Endodermal cell (in vitro differentiated cells): ENCODE measurements around the gene C1orf105. TPM values are rescaled to one million over a fixed set of nuclear protein-coding genes. Genes with fewer than 3 reads are reported as not detected.

Experiments
- DNase-seq: peaks from one replicate; pipeline ENCODE4 v3.0.0-alpha.2; 2017
- H3K27ac ChIP-seq: 2 replicates; pipeline ENCODE4 v1.5.1; 2013; ENCODE audit warnings: mild to moderate bottlenecking, low read depth, low read length, moderate library complexity
- H3K27me3 ChIP-seq: 2 replicates; pipeline ENCODE4 v1.6.1; 2013; ENCODE audit warnings: mild to moderate bottlenecking, low read length, moderate library complexity; ENCODE audit not compliant: insufficient read depth, control insufficient read depth, poor library complexity, severe bottlenecking
- H3K36me3 ChIP-seq: 2 replicates; pipeline ENCODE4 v1.7.0; 2013; ENCODE audit warnings: mild to moderate bottlenecking, low read length, moderate library complexity; ENCODE audit not compliant: control insufficient read depth, insufficient read depth
- H3K4me1 ChIP-seq: one replicate; pipeline ENCODE4 v1.7.0; 2013; ENCODE audit warnings: low read length; ENCODE audit not compliant: control insufficient read depth, insufficient read depth
- H3K4me3 ChIP-seq: 2 replicates; pipeline ENCODE4 v1.5.1; 2013; ENCODE audit warnings: mild to moderate bottlenecking, low read length, moderate library complexity
- H3K9ac ChIP-seq: 2 replicates; pipeline ENCODE4 v1.6.1; 2013; ENCODE audit warnings: mild to moderate bottlenecking, low read length, moderate library complexity; ENCODE audit not compliant: poor library complexity, severe bottlenecking; ENCODE audit errors: extremely low read depth
- H3K9me3 ChIP-seq: 2 replicates; pipeline ENCODE4 v1.6.1; 2013; ENCODE audit warnings: mild to moderate bottlenecking, low read length, moderate library complexity; ENCODE audit not compliant: control insufficient read depth
- H3K27ac Mint-ChIP-seq: 2 replicates; pipeline ENCODE4 v1.8.0; 2020; ENCODE audit warnings: mixed read lengths
- H3K27me3 Mint-ChIP-seq: 2 replicates; pipeline ENCODE4 v1.8.0; 2021; ENCODE audit warnings: mild to moderate bottlenecking, mixed read lengths; ENCODE audit not compliant: insufficient read depth
- H3K36me3 Mint-ChIP-seq: 2 replicates; pipeline ENCODE4 v1.8.0; 2020; ENCODE audit warnings: low read depth, mixed read lengths
- H3K4me1 Mint-ChIP-seq: 2 replicates; pipeline ENCODE4 v1.8.0; 2020; ENCODE audit warnings: mixed read lengths
- H3K4me3 Mint-ChIP-seq: 2 replicates; pipeline ENCODE4 v1.8.0; 2020; ENCODE audit warnings: mild to moderate bottlenecking, moderate library complexity, mixed read lengths
- H3K9me3 Mint-ChIP-seq: 2 replicates; pipeline ENCODE4 v1.8.0; 2020; ENCODE audit warnings: mild to moderate bottlenecking, mixed read lengths
- WGBS, 2 experiments: methylation state at CpG; one replicate each; pipeline versions ENCODE4 v1.1.5 to v1.1.7; 2013; ENCODE audit warnings: missing lambda C conversion rate in 2 of 2, mixed read lengths in 1 of 2; ENCODE audit not compliant: insufficient coverage in 1 of 2, insufficient read length in 1 of 2; 5-methylcytosine and 5-hydroxymethylcytosine counted together
- total RNA-seq, 2 donors: library from RNA; stranded (reverse); fragmentation: NEBNext Ultra II Directional in 1 of 2; extraction: Animal tissue kit (Norgen Biotek cat#: 25700) in 1 of 2; gene quantifications; 2 replicates in 1 of 2; 3 replicates in 1 of 2; pipeline ENCODE4 v1.2.1, GENCODE V29; 2021
- TF ChIP-seq, protein P1 (sequence below): fragments of 200-600 bp; sonication (generic); conservative IDR thresholded peaks from 2 replicates; pipeline ENCODE4 v1.5.0; 2021; ENCODE audit warnings: antibody characterized with exemption, mild to moderate bottlenecking

Gene C1orf105
- total RNA-seq, 2 donors from 2014 or later, result not detected

DNA sequence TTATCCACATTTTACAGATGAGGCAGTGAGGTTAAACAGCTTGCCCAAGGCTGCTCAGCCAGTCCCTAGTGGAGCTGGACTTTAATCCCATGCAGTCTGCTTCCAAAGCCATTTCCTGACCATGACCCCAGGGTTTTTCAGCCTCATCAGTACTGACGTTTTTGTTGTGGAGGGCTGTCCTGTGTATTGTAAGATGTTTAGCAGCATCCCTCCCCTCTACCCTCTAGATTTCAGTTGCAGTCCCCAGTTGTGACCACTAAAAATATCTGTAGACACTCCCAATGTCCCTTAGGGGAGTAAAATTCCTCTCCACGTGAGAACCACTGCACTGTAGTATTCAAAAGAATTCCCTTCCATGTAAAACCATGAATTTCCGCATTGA, 30.2 kb upstream of the C1orf105 start:
- peaks cover 1% of the 10 kb centered on the region for H3K36me3 Mint-ChIP-seq
- peaks cover 39% of the 10 kb centered on the region for H3K4me1 Mint-ChIP-seq
- Histone ChIP-seq H3K4me1 (no peaks in the 10 kb centered on the region), H3K4me3 (no peak overlapping the region), H3K27me3 (no peaks in the 10 kb centered on the region), H3K9ac (no peak overlapping the region), H3K36me3 (no peaks in the 10 kb centered on the region), H3K27ac (no peak overlapping the region), H3K9me3 (no peaks in the 10 kb centered on the region)
- no peak overlapping the region for H3K27ac Mint-ChIP-seq
- WGBS, 2 experiments, result 59 to 71% methylated on average over 1 to 3 of the region's 3 CpGs
- no peaks in the 10 kb centered on the region for H3K9me3 Mint-ChIP-seq
- DNase-seq, result no peak
- H3K4me3 Mint-ChIP-seq, result no peak overlapping the region
- H3K27me3 Mint-ChIP-seq, result no peaks in the 10 kb centered on the region
- TF ChIP-seq, protein P1, sequence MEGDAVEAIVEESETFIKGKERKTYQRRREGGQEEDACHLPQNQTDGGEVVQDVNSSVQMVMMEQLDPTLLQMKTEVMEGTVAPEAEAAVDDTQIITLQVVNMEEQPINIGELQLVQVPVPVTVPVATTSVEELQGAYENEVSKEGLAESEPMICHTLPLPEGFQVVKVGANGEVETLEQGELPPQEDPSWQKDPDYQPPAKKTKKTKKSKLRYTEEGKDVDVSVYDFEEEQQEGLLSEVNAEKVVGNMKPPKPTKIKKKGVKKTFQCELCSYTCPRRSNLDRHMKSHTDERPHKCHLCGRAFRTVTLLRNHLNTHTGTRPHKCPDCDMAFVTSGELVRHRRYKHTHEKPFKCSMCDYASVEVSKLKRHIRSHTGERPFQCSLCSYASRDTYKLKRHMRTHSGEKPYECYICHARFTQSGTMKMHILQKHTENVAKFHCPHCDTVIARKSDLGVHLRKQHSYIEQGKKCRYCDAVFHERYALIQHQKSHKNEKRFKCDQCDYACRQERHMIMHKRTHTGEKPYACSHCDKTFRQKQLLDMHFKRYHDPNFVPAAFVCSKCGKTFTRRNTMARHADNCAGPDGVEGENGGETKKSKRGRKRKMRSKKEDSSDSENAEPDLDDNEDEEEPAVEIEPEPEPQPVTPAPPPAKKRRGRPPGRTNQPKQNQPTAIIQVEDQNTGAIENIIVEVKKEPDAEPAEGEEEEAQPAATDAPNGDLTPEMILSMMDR, result no peak

- WGBS, 2 experiments, result 74 to 78% methylated on average over 9 of the region's 9 CpGs
- no peaks in the 10 kb centered on the region for H3K4me1 ChIP-seq
- no peak overlapping the region for H3K4me3 ChIP-seq
- Mint-ChIP-seq H3K4me1 (peaks cover 39% of the 10 kb centered on the region), H3K27me3 (no peaks in the 10 kb centered on the region), H3K27ac (no peak overlapping the region), H3K9me3 (no peaks in the 10 kb centered on the region), H3K4me3 (no peak overlapping the region), H3K36me3 (peaks cover 1% of the 10 kb centered on the region)
- no peaks in the 10 kb centered on the region for H3K9me3 ChIP-seq
- no peaks in the 10 kb centered on the region for H3K36me3 ChIP-seq
- no peak overlapping the region for H3K9ac ChIP-seq
- DNase-seq, result peak; percentile 64
- no peak overlapping the region for H3K27ac ChIP-seq
- no peaks in the 10 kb centered on the region for H3K27me3 ChIP-seq
- TF ChIP-seq, protein P1, result peak; percentile 35
These were observed 29.6 kb upstream of the C1orf105 start for GRCh38 chr1:172390683-172391551.

- H3K36me3 Mint-ChIP-seq, result peaks cover 1% of the 10 kb centered on the region
- no peaks in the 10 kb centered on the region for H3K9me3 ChIP-seq
- H3K27ac Mint-ChIP-seq, result no peak overlapping the region
- H3K4me3 Mint-ChIP-seq, result no peak overlapping the region
- no peaks in the 10 kb centered on the region for H3K36me3 ChIP-seq
- no peak overlapping the region for H3K9ac ChIP-seq
- H3K4me3 ChIP-seq, result no peak overlapping the region
- no peaks in the 10 kb centered on the region for H3K4me1 ChIP-seq
- H3K27ac ChIP-seq, result no peak overlapping the region
- H3K27me3 Mint-ChIP-seq, result no peaks in the 10 kb centered on the region
- peaks cover 39% of the 10 kb centered on the region for H3K4me1 Mint-ChIP-seq
- 80% methylated on average over 1 of the region's 1 CpG; no CpG with 5 or more reads in 1 of the 2 experiments for WGBS, 2 experiments
- DNase-seq, result no peak
- no peaks in the 10 kb centered on the region for H3K27me3 ChIP-seq
- no peaks in the 10 kb centered on the region for H3K9me3 Mint-ChIP-seq
- TF ChIP-seq, protein P1, result no peak
These were observed 28.5 kb upstream of the C1orf105 start for GRCh38 chr1:172391976-172392375.
